AG04449 (cell line): ENCODE measurements around the gene FAM78B.

Experiments used
- CTCF ChIA-PET: fragments of 350-600 bp; formaldehyde crosslinking; extraction: SDS; loops from one replicate; lab custom pipeline; 2021; ENCODE audit warnings: antibody characterized with exemption; lab: Yijun Ruan, JAX
- POLR2A ChIA-PET: fragments of 400-600, 350-600 bp; formaldehyde crosslinking; extraction: SDS; loops from one replicate; lab custom pipeline; 2020; ENCODE audit warnings: antibody characterized with exemption, inconsistent platforms; lab: Yijun Ruan, JAX
- DNase-seq: peaks from one replicate; pipeline ENCODE4 v3.0.0-alpha.2; 2010; ENCODE audit warnings: low read depth, low spot score
- H3K4me3 ChIP-seq: 2 replicates; pipeline ENCODE4 v1.5.1; 2011; ENCODE audit warnings: low read depth, mild to moderate bottlenecking, control low read depth, low read length
- CTCF ChIP-seq: IDR thresholded peaks from one replicate; pipeline ENCODE4 v1.5.1; 2011; ENCODE audit warnings: mild to moderate bottlenecking, moderate library complexity, low read length, control low read depth, inconsistent platforms; ENCODE audit not compliant: insufficient read depth; ENCODE audit errors: missing control alignments

The FAM78B gene

GRCh38 chr1:166190400-166190799 lies 23.6 kb upstream of the FAM78B start:
- no peak for TF ChIP-seq CTCF
- CTCF ChIA-PET = no interaction called here
- POLR2A ChIA-PET = no interaction called here
- H3K4me3 ChIP-seq = no peak overlapping the region
- no peak for DNase-seq

GRCh38 chr1:166189126-166189525 lies 22.3 kb upstream of the FAM78B start:
- no peak for DNase-seq
- TF ChIP-seq CTCF = no peak
- no peak overlapping the region for H3K4me3 ChIP-seq
- CTCF ChIA-PET = no interaction called here
- POLR2A ChIA-PET = no interaction called here

DNA sequence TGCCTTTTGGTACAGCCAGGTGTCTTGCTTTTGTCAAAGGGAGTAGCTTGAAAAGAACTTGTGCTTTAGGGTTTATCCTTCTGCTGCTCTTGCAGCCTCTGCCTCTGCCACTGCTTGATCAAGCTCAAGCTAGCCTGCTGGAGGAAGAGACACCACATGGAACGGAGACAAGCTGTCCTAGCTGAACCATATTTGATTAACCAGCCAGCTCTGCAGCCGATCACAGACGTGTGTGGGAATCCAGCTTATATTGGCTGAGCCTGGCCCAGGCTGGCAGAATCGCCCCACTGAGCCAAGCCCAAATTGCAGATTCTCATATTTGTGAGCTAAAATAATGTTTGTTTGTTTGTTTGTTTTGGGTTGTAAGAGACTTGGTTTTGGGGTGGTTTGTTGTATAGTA lies 18.7 kb upstream of the FAM78B start:
- ChIA-PET CTCF (no interaction called here), POLR2A (no interaction called here)
- DNase-seq = no peak
- no peak overlapping the region for H3K4me3 ChIP-seq
- TF ChIP-seq CTCF = no peak

DNA sequence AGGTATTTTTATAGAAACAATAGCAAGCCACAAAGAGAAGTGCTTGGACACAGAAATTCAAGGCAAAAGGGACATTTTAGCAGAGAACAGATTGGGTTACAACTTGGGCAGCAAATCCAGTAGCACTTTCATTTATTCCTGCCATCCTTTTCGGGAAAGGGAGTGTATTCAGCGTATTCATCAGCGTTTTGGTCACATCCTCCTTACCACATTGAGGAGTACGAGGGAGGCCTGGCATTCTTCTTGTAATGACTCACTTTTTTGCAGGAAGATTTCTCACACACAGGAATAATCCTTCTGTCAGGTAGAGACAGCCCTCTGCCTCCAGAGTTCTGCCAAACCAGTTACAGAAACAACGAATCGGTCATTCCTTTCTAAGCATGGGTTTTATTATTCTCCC lies 18.1 kb upstream of the FAM78B start:
- POLR2A ChIA-PET = no interaction called here
- CTCF ChIA-PET = no interaction called here
- TF ChIP-seq CTCF = no peak
- no peak overlapping the region for H3K4me3 ChIP-seq
- no peak for DNase-seq

GRCh38 chr1:166184012-166184411 lies 17.2 kb upstream of the FAM78B start:
- H3K4me3 ChIP-seq = no peak overlapping the region
- TF ChIP-seq CTCF = no peak
- ChIA-PET POLR2A (no interaction called here), CTCF (no interaction called here)
- DNase-seq = no peak

DNA sequence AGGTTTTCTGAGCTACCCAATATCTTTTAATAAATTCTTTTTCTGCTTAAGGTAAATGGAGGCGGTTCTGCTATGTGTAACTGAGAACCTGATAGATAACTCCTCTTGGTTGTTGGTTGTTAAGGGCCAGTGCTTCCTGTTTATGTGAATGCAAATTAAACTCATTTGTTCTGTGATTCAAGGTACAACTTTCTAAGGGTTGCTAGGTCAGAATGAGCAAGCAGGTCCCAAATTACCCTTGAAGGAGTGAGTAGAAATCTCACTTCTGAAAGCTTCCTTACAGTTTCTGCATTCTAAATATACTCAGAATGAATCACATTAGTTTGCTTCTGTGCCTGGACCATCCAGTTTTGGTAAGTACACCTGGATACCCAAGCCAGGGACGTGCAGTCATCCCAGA lies 15.5 kb upstream of the FAM78B start:
- ChIA-PET POLR2A (no interaction called here), CTCF (no interaction called here)
- TF ChIP-seq CTCF = no peak
- no peak overlapping the region for H3K4me3 ChIP-seq
- no peak for DNase-seq

GRCh38 chr1:166176416-166176815 lies 9.6 kb upstream of the FAM78B start:
- H3K4me3 ChIP-seq = no peak overlapping the region
- no peak for DNase-seq
- POLR2A ChIA-PET = no interaction called here
- CTCF ChIA-PET = no interaction called here
- TF ChIP-seq CTCF = no peak
